ENCODE data around the gene C14orf180. TPM values are rescaled to one million over a fixed set of nuclear protein-coding genes. Genes with fewer than 3 reads are reported as not detected.
A peak's percentile ranks its signal among the peaks of the same experiment; 100 is the strongest.

The C14orf180 gene
- total RNA-seq, 1 donor from 2014 or later, result not detected

- TF ChIP-seq, protein P1, sequence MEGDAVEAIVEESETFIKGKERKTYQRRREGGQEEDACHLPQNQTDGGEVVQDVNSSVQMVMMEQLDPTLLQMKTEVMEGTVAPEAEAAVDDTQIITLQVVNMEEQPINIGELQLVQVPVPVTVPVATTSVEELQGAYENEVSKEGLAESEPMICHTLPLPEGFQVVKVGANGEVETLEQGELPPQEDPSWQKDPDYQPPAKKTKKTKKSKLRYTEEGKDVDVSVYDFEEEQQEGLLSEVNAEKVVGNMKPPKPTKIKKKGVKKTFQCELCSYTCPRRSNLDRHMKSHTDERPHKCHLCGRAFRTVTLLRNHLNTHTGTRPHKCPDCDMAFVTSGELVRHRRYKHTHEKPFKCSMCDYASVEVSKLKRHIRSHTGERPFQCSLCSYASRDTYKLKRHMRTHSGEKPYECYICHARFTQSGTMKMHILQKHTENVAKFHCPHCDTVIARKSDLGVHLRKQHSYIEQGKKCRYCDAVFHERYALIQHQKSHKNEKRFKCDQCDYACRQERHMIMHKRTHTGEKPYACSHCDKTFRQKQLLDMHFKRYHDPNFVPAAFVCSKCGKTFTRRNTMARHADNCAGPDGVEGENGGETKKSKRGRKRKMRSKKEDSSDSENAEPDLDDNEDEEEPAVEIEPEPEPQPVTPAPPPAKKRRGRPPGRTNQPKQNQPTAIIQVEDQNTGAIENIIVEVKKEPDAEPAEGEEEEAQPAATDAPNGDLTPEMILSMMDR (conservative IDR thresholded peaks at IDR 0.05), result no peak
- H3K36me3 Mint-ChIP-seq, result no peaks in the 10 kb centered on the region
- DNase-seq (ENCODE audit: extremely low spot score, unreplicated experiment), result no peak
- no peak overlapping the region for H3K27ac Mint-ChIP-seq
- H3K9me3 Mint-ChIP-seq, result no peaks in the 10 kb centered on the region
- peak overlapping the region; percentile 85 for H3K4me3 Mint-ChIP-seq
- H3K4me1 Mint-ChIP-seq (ENCODE audit: unreplicated experiment), result peaks cover 4% of the 10 kb centered on the region
- peaks cover 61% of the 10 kb centered on the region for H3K27me3 Mint-ChIP-seq
Measured at GRCh38 chr14:104603711-104604401, 24.3 kb downstream of the C14orf180 start.

DNA sequence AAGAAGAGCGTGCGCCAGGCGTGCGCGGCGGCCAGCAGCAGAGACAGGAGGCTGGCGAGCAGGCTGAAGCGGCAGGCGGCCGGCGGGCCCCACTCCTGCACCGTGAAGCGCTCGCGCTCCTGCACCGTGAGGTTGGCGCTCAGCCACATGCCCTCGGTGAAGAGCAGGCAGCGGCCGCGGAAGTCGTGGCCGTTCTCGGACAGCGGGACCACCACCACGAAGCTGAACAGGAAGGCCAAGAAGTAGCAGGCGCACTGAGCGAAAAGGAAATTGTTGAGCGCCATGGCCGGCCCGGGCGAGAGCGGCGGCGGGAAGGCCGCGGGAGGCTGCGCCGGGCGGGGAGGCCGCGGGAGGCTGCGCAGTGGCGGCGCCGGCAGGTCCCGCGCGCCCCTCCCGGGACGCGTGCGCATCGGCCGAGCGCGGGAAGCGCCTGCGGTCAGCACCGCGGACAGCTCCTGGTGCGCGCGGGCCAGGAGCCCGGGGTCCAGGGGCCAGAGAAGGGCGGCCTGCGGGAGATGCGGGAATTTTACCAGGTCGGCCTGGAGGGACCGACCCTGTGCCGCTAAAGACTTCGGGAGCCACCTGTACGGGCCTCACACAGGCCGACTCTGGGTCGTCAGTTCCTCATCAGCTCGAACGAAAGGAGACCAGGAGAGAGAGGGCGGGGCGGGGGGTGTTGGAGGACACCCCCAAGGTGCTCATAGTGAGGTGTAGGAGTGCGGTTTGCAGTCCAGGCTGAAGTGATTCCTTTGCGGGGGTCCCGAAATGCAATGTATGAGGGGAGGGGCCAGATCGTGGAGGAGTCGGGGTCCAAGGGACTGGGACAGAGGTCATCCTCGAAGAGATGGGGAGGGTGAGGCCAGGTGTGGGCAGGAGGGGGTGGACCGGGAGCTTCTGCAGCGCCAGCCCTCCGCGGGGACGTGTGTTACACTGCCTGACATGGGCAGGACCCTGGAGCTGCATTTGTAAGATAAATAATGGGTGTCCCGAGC, 25.2 kb downstream of the C14orf180 start, which contains the start of gene TMEM179:
Gene TMEM179, minus strand, starts transcription at position 315 of the 992 bp plus-strand sequence. Its CDS starts 31 bp downstream, at position 284.
- peak; percentile 79 for DNase-seq (ENCODE audit: extremely low spot score, unreplicated experiment)
- Mint-ChIP-seq H3K4me3 (peak within 1 kb of the TSS; percentile 85), H3K4me1 (ENCODE audit: unreplicated experiment) (peaks cover 4% of the 10 kb centered on the region), H3K36me3 (no peaks in the 10 kb centered on the region), H3K9me3 (no peaks in the 10 kb centered on the region), H3K27me3 (peaks cover 70% of the 10 kb centered on the region), H3K27ac (peak within 1 kb of the TSS; percentile 71)
- TF ChIP-seq, protein P1 (conservative IDR thresholded peaks at IDR 0.05), result no peak

- no peak for DNase-seq (ENCODE audit: extremely low spot score, unreplicated experiment)
- Mint-ChIP-seq H3K4me3 (no peak overlapping the region), H3K36me3 (no peaks in the 10 kb centered on the region), H3K27me3 (peaks cover 72% of the 10 kb centered on the region), H3K4me1 (ENCODE audit: unreplicated experiment) (no peaks in the 10 kb centered on the region), H3K9me3 (no peaks in the 10 kb centered on the region), H3K27ac (no peak overlapping the region)
- TF ChIP-seq, protein P1 (conservative IDR thresholded peaks at IDR 0.05), result no peak
Measured at GRCh38 chr14:104609666-104610065, 30.1 kb downstream of the C14orf180 start.

DNA sequence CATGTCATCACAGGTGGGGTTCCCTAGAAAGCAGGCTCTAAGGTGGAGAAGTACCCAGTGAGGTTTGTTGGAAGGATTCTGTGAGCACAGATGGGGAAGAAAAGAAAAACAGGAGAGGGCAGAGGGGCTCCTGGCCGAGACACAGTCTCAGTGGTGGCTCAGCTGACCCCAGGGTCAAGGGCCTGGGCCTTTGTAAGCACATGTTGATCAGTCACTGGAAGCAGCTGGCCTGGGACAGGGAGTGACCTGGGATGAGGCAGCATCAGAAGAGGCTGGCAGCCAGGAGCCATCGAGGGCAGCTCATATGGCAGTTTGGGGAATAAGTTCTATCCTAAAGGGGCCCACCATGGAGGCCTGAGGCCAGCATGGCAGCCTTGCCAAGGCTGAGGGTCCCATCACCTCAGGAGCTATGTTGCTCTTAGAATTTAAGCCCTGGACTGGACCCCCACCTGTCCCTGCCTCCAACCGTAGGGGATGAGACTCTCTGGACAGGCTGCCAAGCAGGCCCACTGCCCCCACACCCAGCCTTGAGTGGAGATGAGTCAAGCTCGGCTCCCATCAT, 31.3 kb downstream of the C14orf180 start:
- no peak overlapping the region for H3K4me3 Mint-ChIP-seq
- H3K9me3 Mint-ChIP-seq, result no peaks in the 10 kb centered on the region
- no peaks in the 10 kb centered on the region for H3K4me1 Mint-ChIP-seq (ENCODE audit: unreplicated experiment)
- no peak for DNase-seq (ENCODE audit: extremely low spot score, unreplicated experiment)
- H3K36me3 Mint-ChIP-seq, result no peaks in the 10 kb centered on the region
- H3K27ac Mint-ChIP-seq, result no peak overlapping the region
- TF ChIP-seq, protein P1 (conservative IDR thresholded peaks at IDR 0.05), result no peak
- peaks cover 68% of the 10 kb centered on the region for H3K27me3 Mint-ChIP-seq

DNA sequence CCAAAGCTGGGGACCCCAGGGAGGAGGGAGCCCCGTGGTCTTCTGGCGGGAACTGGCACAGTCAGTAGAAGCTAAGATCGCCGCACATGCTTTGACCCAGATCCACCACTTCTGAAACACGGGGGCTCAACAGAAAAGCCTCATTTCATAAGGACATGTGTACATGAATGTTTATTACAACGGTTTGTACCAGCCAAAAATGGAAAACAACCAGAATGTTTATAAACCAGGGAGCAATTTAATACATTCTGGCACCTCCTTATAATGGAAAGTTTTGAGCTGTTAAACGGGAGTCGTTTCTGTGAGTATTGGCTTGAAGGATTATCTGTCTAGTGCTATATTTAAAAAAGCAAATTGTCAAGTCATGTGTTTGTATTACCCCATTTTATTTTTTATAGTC, 32.3 kb downstream of the C14orf180 start:
- TF ChIP-seq, protein P1 (conservative IDR thresholded peaks at IDR 0.05), result no peak
- no peak overlapping the region for H3K27ac Mint-ChIP-seq
- H3K4me1 Mint-ChIP-seq (ENCODE audit: unreplicated experiment), result no peaks in the 10 kb centered on the region
- DNase-seq (ENCODE audit: extremely low spot score, unreplicated experiment), result no peak
- no peaks in the 10 kb centered on the region for H3K36me3 Mint-ChIP-seq
- H3K4me3 Mint-ChIP-seq, result no peak overlapping the region
- no peaks in the 10 kb centered on the region for H3K9me3 Mint-ChIP-seq
- H3K27me3 Mint-ChIP-seq, result peaks cover 66% of the 10 kb centered on the region
